Stimulated activated CD8-positive, alpha-beta memory T cell treated with anti-CD3 and anti-CD28 coated beads, Interleukin-4, amount 100 ng/mL, for 48 hours (primary cell): Measurements from ENCODE around the gene PTMA.

Experiments used
- DNase-seq: peaks from one replicate; pipeline ENCODE4 v3.0.0-alpha.2; 2020

PTMA gene

GRCh38 chr2:231677632-231678104, 30.7 kb upstream of the PTMA start:
- DNase-seq, result peak; percentile 90

GRCh38 chr2:231679908-231680284, 28.4 kb upstream of the PTMA start:
- DNase-seq, result no peak

DNA sequence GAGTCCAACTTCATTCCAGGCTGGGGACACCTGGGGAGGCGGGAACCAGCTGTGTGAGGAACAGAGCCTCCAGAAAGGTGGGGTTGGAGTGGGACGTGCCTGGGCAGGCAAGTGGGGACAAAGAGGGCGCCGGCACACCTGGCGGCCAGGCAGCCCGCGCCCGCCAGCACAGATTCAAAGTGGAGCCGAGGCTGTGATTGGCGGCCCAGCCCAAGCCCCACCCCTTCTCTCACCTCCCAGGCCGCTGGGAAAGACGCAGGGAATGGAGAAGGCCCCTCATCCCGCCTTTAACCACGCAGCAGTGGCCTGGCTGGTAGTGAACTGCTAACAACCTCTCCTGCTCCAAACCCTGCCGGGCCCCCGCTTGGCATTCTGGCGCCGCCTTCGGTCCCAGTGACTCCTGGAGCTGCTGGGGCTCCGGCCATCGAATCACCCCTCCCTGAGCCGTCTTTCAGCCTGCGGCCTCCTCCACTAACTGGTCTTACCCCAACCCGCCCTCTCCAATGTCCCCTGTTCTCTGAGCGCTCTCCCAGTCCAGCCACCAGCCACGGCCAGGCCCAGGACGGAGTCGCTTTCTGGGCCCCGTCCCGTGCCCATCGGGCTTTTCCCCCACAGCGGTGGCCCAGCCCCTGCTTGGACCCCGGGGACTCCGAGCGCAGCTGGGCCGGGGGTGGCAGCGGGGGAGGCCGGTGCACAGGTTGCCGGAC, 27.9 kb upstream of the PTMA start:
- DNase-seq, result no peak

GRCh38 chr2:231680992-231681852, 27.1 kb upstream of the PTMA start:
- no peak for DNase-seq

GRCh38 chr2:231682603-231683291, 25.6 kb upstream of the PTMA start:
- DNase-seq, result no peak

- DNase-seq, result no peak
These were observed 24.8 kb upstream of the PTMA start for GRCh38 chr2:231683292-231684235.

DNA sequence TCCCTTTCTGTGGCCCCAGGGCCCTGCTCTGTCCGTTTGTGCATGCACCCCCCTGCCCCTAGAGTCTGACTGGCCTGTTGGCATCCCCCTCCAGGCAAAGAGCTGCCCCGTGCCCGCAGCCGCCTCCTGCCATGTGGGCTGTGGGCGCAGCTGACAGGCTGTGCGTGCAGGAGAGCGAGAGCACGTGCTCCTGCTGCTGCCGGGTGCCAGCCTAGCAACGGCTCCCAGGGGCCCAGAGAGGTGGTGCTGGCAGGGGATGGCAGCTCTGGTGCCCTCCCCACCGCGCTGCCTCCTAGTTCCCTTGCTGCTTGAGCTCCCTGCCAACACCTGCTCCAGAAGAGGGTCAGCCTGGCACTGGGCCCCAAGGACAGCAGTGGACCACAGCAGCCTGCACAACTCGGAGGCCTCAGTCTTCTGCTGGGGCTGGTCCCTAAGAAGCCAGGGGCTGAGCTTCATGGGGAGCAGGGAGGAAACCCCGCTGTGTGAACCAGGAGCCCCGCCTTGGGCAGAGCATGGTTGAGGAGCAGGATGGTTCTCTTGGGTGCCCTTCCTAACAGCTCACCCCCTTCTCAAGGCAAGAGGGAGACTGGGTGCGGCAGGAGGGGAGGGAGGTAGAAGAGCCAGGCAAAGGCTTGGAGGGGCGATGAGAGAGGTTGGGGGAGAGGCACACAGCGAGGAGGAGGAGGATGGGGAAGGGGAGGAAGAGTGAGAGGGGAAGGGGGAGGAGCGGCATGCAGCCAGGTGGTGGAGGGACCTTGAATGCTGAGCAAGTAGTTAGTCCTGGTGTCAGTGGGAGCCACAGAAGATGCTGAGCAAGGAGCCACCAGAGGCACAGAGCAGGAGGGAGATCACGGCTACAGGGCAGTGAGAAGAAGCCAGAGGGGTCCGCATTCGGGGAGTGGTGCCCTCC, 23.8 kb upstream of the PTMA start:
- no peak for DNase-seq

DNA sequence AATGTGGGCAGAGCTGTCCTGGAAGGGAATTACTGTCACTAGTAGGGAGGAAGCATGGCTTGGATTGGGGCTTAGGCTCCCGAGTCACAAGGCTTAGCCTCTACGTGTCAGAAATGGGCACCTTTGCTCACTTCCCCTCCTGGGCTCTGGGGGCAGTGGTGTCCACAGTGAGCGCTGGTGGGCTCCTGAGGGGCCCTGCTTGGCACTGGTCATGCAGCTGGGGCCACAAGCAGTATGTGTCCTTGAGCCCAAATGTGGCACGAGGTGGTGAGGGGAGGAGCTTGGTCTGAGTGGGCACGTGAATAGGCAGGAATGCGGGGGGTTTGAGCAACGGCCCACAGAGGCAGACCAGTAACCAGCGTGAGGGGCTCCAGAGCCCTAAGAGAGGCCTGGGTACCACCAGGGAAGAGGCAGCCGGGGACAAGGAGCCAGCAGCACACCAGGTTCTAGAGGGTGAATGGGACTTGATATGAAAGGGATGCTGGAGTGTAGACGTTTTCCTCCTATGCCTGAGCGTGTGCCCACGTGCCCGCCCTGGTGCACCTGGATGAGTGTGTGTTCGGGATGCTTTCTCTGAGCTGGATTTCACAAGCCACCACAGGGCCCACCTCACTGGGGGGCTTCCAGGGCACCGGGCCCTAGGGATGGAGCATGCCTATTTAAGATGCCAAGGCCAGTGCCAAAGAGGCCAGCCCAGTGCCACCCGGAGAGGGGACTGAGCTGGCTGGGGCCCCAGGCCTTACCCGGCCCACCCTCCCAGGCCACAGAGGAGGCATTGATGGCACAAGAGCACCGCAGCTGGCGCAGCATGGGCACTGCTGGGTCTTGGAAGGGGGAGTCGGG, 22.8 kb upstream of the PTMA start:
- DNase-seq, result no peak

- DNase-seq, result no peak
These were observed 21.9 kb upstream of the PTMA start for GRCh38 chr2:231686192-231687100.

DNA sequence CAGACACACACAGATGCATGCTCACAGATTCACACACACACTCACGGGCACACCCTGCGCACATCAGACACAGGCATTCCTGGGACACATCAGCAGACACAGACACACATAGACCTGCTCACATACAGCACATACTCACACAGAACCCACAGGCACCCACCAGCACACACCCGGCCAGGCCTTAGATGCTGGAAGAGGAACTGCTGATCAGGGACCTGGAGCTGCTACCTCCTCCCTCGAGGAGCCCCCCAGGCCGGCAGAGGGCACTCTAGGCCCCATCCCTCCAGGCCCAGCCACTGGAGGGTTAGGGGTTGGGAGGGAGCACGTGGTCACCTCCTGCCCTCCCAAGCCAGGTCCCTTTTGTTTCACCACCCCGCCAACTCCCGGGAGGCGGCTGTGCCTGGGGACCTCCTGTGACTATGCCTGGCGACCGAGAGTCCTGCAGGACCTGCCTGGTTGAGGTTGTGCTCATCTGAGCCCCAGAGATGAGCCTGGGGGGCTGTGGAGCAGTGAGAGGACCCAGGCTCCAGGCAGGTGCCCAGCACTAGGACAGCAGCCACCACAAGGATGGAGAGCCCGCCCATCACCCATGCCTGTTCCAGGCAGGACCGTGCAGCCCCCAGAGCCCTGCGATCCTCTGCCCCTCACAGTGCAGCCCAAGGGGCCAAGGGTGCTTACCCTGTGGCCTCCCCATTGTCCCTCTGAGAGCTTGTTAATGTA, 21.0 kb upstream of the PTMA start:
- DNase-seq, result peak; percentile 84

DNA sequence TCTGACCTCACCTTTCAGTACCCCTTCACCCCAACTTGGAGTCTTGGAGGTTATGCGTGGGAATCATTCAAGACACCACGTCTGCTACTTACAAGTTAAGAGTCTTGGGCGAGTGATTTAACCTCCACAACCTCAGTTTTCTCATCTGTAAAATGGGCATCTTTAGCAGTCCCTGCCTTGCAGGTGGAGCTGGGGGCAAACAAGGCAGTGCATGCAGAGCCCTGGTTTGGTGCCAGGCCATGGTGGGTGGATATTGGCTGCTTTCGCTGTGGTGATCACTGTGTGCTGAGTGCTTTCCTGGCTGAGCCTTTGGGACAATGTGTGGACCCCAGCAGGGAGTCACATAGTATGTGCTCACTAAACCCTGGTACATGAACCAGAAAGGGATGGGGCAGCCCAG, 20.4 kb upstream of the PTMA start:
- no peak for DNase-seq

- no peak for DNase-seq
These were observed 19.6 kb upstream of the PTMA start for GRCh38 chr2:231688719-231689118.

- no peak for DNase-seq
These were observed 19.0 kb upstream of the PTMA start for GRCh38 chr2:231689124-231689893.

DNA sequence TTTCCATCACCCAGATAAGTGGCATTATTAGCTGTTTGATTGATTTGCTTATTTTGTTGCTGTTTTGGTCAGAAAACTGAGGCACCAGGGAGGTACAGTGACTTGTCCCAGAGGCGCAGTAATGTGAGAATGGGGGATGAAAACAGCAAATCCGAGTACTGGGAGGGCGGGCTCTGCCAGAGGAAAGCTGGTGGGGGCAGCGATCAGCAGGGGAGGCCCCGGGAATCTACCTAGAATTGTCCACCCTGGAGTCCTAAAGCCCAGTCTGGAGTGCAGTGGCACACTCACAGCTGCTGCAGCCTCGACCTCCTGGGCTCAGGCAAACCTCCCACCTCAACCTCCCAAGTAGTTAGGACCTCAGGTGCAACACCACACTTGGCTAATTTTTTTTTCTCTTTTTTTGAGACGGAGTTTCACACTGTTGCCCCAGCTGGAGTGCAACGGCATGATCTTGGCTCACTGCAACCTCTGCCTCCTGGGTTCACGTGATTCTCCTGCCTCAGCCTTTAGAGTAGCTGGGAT, 17.0 kb upstream of the PTMA start:
- no peak for DNase-seq

GRCh38 chr2:231692847-231693246, 15.5 kb upstream of the PTMA start:
- DNase-seq, result no peak

DNA sequence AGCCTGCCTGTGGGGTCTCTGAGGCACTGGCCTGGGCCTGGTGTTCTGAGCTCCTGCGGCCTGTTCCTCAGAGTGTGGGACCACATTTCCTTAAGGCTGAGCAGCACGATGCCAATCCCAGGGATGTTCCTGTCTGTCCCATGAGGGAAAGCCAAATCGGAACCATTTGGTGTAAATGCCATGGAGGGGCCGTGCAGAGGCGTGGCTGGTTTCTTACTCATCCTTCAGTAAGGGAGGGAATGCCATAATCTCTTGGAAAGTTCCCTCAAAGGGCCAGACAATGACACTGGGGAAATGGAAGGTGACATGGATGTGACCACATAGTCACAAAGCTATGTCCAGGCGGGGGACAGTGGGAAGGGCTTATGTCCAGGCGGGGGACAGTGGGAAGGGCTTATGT, 14.4 kb upstream of the PTMA start:
- DNase-seq, result no peak

DNA sequence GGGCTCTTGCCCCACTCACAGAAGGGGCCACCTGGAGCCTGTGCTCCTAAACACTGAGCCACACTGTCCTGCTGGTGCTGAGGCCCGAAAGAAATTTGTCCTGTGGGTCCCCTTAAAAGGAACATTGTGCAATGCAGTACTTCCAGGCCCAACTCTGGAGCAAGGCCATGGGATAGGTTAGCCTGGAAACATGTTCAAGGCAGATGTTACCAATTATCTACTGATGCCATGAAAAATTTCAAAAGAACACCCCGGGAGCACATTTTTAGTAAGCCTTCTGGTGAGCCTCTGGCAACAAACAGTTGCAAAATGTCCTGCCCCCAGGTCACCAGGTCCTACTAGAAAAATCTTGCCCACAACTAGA, 12.3 kb upstream of the PTMA start:
- DNase-seq, result no peak

DNA sequence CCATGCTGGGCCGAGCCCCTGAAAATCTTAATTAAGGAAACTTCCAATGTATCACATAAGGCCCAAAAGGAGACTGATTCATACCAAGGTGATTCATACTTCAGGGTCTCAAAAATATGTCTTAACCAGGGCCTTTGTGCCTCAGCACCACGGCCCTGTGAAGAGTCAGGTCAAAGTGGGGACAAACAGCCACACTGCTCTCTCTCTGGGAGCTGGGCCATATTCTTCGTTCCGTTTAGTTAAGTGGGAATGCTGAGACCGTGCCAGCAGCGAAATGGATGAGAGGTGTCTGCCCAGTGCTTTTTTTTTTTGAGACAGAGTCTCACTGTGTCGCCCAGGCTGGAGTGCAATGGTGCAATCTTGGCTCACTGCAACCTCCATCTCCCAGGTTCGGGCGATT, 9.3 kb upstream of the PTMA start:
- no peak for DNase-seq
